ENCODE data around the gene CNTNAP2.

Gene CNTNAP2

GRCh38 chr7:148144827-148145226, 2028.2 kb downstream of the CNTNAP2 start:
- peak; percentile 89 for DNase-seq

- no peak for DNase-seq
Observed at GRCh38 chr7:148146346-148146745, 2029.7 kb downstream of the CNTNAP2 start.

- no peak for DNase-seq
Observed at GRCh38 chr7:148147438-148147837, 2030.8 kb downstream of the CNTNAP2 start.

- DNase-seq = no peak
Observed at GRCh38 chr7:148148456-148148855, 2031.9 kb downstream of the CNTNAP2 start.

- DNase-seq = no peak
Observed at GRCh38 chr7:148149730-148150129, 2033.1 kb downstream of the CNTNAP2 start.

GRCh38 chr7:148151778-148152177, 2035.2 kb downstream of the CNTNAP2 start:
- no peak for DNase-seq

- no peak for DNase-seq
Observed at GRCh38 chr7:148153616-148154284, 2037.1 kb downstream of the CNTNAP2 start.

GRCh38 chr7:148155000-148155399, 2038.4 kb downstream of the CNTNAP2 start:
- peak; percentile 25 for DNase-seq

GRCh38 chr7:148155826-148156225, 2039.2 kb downstream of the CNTNAP2 start:
- no peak for DNase-seq

- DNase-seq = no peak
Observed at GRCh38 chr7:148156233-148156632, 2039.6 kb downstream of the CNTNAP2 start.

- DNase-seq = no peak
Observed at GRCh38 chr7:148159331-148159730, 2042.7 kb downstream of the CNTNAP2 start.

GRCh38 chr7:148161776-148162175, 2045.2 kb downstream of the CNTNAP2 start:
- DNase-seq = no peak

- DNase-seq = no peak
Observed at GRCh38 chr7:148162808-148163207, 2046.2 kb downstream of the CNTNAP2 start.

GRCh38 chr7:148163246-148163645, 2046.6 kb downstream of the CNTNAP2 start:
- no peak for DNase-seq

- DNase-seq = no peak
Observed at GRCh38 chr7:148172920-148173319, 2056.3 kb downstream of the CNTNAP2 start.

GRCh38 chr7:148173369-148173768, 2056.8 kb downstream of the CNTNAP2 start:
- peak; percentile 81 for DNase-seq

GRCh38 chr7:148174376-148174775, 2057.8 kb downstream of the CNTNAP2 start:
- DNase-seq = no peak

GRCh38 chr7:148175512-148175911, 2058.9 kb downstream of the CNTNAP2 start:
- DNase-seq = no peak

GRCh38 chr7:148177972-148178371, 2061.4 kb downstream of the CNTNAP2 start:
- no peak for DNase-seq

GRCh38 chr7:148180075-148180474, 2063.5 kb downstream of the CNTNAP2 start:
- DNase-seq = no peak

- DNase-seq = no peak
Observed at GRCh38 chr7:148182264-148182663, 2065.7 kb downstream of the CNTNAP2 start.

- DNase-seq = no peak
Observed at GRCh38 chr7:148185041-148185440, 2068.4 kb downstream of the CNTNAP2 start.

- no peak for DNase-seq
Observed at GRCh38 chr7:148187471-148187870, 2070.9 kb downstream of the CNTNAP2 start.

- no peak for DNase-seq
Observed at GRCh38 chr7:148191391-148192065, 2074.9 kb downstream of the CNTNAP2 start.

- DNase-seq = no peak
Observed at GRCh38 chr7:148192491-148192890, 2075.9 kb downstream of the CNTNAP2 start.
